ENCODE measurements around the gene F3. TPM values are rescaled to one million over a fixed set of nuclear protein-coding genes. Genes with fewer than 3 reads are reported as not detected.

F3 gene
- total RNA-seq: 11.8 and 123 TPM in 2 replicates

GRCh38 chr1:94541246-94542087, at the start of gene F3:
Gene F3, minus strand, starts transcription at chr1:94541759. Its CDS starts 123 bp downstream, at chr1:94541636.

Other genes with a start within 250 kb of the F3 start
- gene ABCD3, start 123.4 kb downstream of the F3 start, total RNA-seq: 18.0 and 22.8 TPM in 2 replicates